NOMO-1 treated with dmso at 0.1 percent for 144 hours (cell line): Measurements from ENCODE around the gene UVRAG.
A peak's percentile ranks its signal among the peaks of the same experiment; 100 is the strongest.

Experiments used
- DNase-seq: peaks from one replicate; lab custom pipeline; 2025; ENCODE audit not compliant: unreplicated experiment; lab: John Stamatoyannopoulos, UW

Gene UVRAG

DNA sequence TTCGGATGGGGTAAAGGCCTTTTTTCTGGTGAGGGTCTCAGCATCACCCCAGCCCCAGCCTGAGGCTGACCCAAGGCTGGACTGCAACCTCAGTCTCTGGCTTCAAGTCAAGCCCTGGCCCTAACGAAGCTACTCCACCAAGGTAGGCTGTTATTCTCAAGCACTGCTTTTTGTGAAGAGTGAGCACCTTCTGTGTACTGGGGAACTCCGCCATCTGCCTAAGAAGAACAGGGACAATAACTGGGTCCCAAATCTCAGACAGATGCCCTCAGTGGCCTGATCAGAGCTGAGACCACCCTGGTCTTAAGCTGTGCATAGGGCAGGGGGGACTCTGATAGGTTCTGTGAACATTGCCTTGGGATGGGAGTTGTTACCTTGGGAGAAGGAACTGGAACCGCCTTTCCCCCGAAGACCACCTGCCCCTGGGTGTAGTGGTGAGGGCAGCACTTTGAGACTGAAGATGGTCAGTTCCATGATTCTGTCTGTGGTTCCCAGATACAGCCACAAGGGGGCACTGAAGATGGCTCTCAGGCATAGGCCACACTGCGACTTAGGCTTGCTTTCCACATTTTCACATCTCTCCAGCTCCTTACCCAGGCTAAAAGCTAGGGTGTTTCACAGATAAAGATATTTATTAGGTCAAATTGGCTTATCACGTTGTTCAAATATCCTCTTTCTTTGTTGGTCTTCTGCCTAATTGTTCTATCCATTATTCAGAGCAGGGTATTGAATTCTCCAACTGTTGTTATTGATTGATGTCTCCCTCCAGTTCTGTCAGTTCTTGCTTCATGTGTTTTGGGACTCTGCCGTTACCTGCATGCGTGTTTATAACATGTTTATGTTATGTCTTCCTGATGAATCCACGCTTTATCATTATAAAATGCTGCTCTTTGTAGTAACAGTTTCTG, 11.8 kb upstream of the UVRAG start:
- DNase-seq, result peak; percentile 31

DNA sequence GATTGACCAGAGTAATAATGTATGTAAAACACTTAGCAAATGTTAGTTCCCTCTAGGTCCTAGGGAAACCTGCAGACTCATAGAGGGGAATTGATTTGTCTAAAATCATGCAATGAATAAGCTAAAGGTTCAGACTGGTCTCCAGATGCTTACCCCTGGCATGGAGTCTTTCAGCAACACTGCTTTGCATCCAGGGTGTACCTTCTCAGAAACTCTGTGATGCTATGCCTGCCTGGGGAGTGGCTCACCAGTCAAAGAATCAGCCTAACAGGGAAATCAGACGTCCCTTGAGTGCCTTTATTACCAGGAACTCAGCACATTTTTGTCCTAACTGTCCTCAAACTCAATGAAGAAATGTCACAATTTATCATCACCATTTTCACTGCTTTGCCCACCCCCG, 5.9 kb upstream of the UVRAG start:
- no peak for DNase-seq

- DNase-seq, result no peak
Measured at GRCh38 chr11:75809991-75810390, 5.0 kb upstream of the UVRAG start.

GRCh38 chr11:75810637-75811390, 4.2 kb upstream of the UVRAG start:
- peak; percentile 47 for DNase-seq

- no peak for DNase-seq
Measured at GRCh38 chr11:75811485-75811884, 3.5 kb upstream of the UVRAG start.

- DNase-seq, result no peak
Measured at GRCh38 chr11:75812542-75813040, 2.4 kb upstream of the UVRAG start.

DNA sequence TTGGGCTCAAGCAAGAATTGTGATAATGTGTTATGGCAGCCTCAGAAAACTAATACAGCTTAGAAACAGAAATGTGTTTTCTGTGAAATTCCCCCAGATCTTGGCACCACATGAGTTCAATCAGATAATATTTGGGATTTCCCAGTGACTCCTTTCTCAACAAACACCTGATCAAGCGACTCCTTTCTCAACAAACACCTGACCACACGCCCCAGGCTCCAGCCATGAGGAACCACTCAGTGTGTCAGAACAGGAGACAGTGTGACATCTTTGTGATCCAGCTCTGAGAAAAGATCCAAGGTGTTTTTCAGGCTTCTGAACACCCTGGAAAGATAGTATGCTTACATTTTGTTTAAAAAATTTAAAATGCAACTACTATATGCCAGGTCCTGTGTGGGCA, 1.9 kb upstream of the UVRAG start:
- no peak for DNase-seq

DNA sequence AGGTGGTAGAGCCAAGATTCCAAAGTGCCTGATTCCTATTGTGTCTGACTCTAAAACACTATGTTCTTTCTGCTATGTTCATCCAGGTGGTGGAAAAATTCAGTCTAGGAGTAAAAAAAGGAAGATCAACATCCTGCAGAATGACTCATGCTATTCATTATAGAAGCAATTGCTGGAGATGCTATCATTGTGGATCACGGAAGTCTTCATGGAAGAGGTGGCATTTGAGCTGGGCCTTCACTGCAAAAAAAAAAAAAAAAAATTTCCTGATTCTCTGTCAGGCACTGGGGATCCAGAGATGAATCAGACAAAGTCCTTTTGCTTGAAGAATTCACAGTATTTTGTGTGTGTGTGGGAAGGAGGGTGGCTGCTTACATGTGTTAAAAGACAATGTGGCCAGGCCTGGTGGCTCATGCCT, 1.4 kb upstream of the UVRAG start:
- DNase-seq, result no peak

DNA sequence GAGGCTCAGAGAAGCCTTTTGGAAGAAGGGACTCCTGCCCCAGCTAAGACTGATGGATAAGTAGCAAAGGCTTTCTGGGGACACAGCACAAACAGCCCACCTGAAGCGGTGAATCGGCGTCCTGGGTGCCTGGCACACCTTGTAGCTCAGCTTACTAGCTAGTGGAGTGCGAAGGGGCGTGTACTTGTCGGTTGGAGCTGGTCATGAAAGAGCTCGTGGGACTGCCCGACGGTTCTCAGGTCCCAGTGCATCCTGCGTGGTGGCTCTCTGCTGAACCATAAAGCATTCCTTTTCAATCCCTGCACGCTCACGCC, 690 bp upstream of the UVRAG start:
- no peak for DNase-seq

DNA sequence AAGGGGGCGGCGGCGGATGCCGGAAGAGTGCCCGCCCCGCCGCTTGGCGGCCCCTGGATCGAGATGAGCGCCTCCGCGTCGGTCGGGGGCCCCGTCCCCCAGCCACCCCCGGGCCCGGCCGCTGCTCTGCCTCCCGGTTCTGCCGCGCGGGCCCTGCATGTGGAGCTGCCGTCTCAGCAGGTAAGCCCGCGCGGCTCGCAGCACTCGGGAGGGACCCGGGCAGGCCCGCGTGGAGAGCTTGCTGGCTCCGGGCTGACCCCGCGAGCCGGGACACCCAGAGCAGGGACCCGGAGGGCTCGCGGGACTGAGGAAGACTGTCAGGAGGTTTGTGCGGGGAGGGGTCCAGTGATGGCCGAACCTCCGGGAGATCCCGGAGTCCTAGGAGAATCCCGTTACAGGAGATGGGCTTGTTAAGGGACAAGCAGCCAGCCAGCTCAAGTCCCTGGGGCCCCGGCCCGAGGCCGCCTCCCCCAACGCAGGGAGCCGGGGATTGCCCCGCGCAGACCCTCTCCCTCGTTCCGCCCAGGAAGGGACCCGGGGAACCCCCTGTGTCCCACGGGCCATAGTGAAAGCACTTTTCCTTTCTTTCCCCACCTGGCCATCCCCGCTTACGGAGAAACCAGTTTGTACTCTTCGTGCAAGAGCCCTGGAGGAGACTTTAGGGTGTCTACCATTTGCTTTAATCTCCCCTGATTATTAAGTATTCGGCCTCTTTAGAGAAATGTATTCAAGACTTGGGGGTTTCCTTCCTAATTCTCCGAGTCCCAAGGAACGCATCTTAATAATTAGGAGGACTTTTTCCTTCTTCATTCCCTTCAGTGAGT, 547 bp downstream of the UVRAG start:
- DNase-seq, result no peak

DNA sequence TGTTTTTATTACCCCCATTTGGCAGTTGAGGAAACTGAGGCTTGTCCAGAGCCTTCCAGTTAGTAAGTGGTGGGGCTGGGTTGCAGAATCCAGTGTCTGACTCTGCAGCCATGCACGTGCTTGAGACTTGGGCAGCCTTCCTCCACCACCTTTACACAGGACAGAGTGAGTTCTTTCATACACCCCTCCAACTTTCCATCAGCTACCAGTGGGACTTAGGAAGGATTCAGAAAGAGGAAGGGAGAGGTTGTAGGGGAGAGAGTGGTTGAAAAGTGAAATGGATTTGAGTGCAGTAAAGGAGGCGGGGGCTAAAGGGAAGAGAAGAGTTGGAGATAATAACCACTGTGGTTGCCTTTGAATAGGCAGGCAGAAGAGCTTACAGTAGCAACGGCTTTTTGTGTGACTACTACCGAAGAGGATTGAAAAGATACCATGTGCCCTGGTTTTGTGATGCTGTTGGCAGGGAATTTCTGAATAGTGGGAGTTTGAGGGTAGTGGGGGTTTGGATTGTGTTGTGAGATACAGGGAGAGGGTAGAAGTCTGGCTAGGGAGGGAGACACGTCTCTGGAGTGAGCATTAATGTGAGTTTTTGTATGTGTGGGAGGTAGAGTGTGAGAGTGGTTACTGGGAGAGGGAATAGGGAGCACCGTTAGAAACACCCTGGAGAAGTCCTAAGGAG, 1.7 kb downstream of the UVRAG start:
- DNase-seq, result no peak

GRCh38 chr11:75820645-75821044, 5.6 kb downstream of the UVRAG start:
- no peak for DNase-seq

DNA sequence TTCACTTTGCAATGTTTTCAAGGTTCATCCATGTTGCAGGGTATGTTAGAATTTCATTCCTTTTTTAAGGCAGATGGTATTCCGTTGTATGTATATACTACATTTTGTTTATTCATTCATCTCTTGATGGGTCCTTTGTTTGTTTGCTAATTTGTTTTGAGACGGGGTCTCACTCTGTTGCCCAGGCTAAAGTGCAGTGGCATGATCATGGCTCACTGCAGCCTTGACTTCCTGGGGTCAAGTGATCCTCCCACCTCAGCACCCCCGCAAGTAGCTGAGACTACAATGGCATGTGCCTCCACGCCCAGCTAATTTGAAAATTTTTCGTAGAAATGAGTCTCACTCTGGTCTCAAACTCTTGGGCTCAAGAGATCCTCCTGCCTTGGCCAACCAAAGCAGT, 6.2 kb downstream of the UVRAG start:
- no peak for DNase-seq

DNA sequence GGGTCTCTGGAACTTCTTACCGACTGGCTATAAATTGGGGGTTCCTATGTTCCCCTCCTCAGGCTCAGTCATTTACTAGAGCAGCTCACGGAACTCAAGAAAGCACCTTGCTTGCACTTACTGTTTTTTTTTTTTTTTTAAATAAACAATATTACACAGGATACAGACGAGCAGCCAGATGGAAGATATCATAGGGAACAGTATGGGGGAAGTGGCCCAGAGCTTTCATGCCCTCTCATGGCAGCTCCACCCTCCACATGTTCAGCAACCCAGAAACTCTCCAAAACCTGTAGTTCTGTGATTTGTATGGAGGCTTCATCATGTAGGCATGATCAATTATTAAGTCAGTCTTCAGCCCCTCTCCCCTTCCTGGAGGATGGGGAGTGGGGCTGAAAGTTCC, 7.5 kb downstream of the UVRAG start:
- DNase-seq, result no peak

GRCh38 chr11:75823415-75823814, 8.4 kb downstream of the UVRAG start:
- no peak for DNase-seq

DNA sequence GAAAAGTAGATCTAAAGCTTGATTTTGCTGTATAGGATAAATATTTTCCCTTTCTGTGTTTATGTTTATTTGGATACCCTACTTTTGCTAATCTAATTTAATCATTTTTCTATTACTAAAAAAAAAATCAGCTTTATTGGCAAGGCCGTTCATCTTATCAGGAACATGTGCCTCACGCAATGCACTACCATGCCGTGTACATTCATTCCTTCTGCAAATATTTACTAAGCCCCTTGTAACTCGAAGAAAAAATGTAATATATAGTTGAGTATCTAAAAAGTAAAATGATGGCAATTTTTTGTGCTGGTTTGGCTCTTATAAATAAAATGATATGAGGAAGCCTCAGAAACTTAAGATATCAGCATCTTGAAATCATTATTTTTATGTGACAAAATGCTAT, 8.9 kb downstream of the UVRAG start:
- DNase-seq, result no peak

DNA sequence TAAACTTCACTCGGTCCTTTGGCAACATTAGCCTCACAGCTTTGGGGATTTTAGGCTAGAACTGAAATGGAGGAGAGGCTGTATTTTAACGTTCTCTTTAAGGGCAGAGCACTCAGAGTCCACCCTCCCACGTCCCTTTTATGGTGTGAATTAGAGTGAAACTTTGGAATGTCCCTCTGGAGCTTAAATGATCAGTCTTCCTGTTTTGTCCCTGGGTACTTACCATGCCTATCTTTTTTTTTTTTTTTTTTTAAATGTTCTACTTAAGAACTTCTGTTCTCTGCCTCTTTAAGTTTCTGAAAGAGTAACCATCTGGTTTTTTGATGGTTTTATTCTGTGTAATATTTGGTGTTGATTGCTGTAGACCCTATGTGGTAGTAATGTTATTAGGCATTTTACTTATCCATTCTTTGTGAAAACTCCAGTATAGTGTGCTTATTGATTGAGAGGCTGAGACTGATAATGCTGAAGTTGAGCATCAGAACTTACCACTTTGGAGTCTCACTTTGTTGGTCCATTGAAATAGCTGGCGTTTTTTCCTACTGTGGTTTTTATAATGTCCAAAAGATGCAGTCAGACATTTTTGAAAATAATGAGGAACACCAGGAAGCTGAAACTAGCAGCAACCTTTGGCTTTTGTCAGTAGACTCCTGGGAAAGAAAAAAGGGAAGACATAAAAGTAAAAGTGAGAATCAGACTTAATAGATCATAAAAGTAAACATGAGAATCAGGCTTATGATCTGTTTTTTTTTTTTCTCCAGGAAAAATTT, 11.6 kb downstream of the UVRAG start:
- DNase-seq, result no peak

DNA sequence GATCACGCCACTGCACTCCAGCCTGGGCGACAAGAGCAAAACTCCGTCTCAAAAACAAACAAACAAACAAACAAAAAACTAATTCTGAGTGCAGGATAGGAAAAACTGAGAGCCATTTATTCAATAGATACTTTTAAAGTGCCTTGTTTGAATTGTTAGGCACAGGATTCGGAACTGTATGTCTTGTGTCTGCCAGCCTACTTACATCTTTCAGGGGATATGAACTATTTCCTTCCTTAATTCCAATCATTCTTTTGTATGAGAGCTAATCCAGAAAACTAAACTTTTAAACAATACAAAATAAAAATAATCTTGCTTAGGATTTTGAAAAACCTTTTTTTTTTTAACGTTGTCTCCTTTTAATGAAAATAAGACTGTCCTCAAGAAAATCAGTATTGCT, 12.6 kb downstream of the UVRAG start:
- no peak for DNase-seq

DNA sequence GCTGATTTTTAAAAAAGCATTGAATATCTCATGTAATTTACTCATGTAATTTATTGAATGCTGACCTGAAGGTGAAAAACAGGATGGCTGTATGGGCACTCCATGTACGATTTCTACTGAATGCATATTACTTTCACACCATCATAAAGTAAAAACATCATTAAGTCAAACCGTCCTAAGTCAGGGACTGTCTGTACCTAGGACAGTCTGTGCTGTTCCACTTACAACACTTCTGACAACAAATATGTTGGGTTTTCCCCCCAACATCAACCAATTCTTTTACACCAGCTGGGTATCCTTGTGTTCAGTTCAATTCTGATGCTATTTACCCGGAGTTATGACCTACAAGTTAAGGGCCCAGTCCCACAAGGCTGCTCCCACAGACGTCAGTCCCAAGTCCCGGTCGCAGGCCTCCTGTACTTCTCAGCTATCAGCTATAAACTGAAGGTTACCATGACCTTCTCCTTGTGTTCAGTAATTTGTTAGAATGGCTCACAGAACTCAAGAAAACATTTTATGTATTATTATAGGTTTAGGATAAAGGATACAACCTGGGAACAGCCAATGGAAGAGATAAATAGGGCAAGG, 17.0 kb downstream of the UVRAG start:
- DNase-seq, result no peak

- DNase-seq, result no peak
Measured at GRCh38 chr11:75834728-75835127, 19.7 kb downstream of the UVRAG start.
